ENCODE measurements around the gene ITGBL1. TPM values are rescaled to one million over a fixed set of nuclear protein-coding genes. Genes with fewer than 3 reads are reported as not detected.

Gene ITGBL1
- total and polyA plus RNA-seq, 8 donors: 0.53 to 36.6 (median 4.8) TPM; not detected in 1

GRCh38 chr13:101489643-101490405 is 37.3 kb downstream of the ITGBL1 start:
- no peaks in the 10 kb centered on the region for H3K4me1 ChIP-seq
- H3K27ac ChIP-seq: no peak overlapping the region
- DNase-seq: no peak
- 65 to 87% (median 86%) methylated on average over 3 of the region's 3 CpGs for WGBS, 5 donors
- H3K9me3 ChIP-seq: no peaks in the 10 kb centered on the region
- intact Hi-C loops (cut with DNase I; ENCODE audit: low total_unique reads): no loop called here
- no peaks in the 10 kb centered on the region for H3K27me3 ChIP-seq
- TF ChIP-seq EP300 (IDR thresholded peaks at IDR 0.05) (no peak), CTCF (IDR thresholded peaks at IDR 0.05) (no peak), POLR2AphosphoS5 (IDR thresholded peaks at IDR 0.05) (no peak), POLR2A (IDR thresholded peaks at IDR 0.05) (no peak)
- no peak overlapping the region for H3K4me3 ChIP-seq
- no peaks in the 10 kb centered on the region for H3K36me3 ChIP-seq

GRCh38 chr13:101490406-101491015 is 38.0 kb downstream of the ITGBL1 start:
- Histone ChIP-seq H3K9me3 (no peaks in the 10 kb centered on the region), H3K4me3 (no peak overlapping the region), H3K4me1 (no peaks in the 10 kb centered on the region), H3K36me3 (no peaks in the 10 kb centered on the region), H3K27ac (no peak overlapping the region), H3K27me3 (no peaks in the 10 kb centered on the region)
- intact Hi-C loops (cut with DNase I; ENCODE audit: low total_unique reads): no loop called here
- TF ChIP-seq POLR2A (IDR thresholded peaks at IDR 0.05): no peak
- no peak for DNase-seq

- no peaks in the 10 kb centered on the region for H3K9me3 ChIP-seq
These were observed 39.9 kb downstream of the ITGBL1 start for GRCh38 chr13:101492251-101492910.

GRCh38 chr13:101493541-101493940 is 41.1 kb downstream of the ITGBL1 start:
- no peak for TF ChIP-seq POLR2A (IDR thresholded peaks at IDR 0.05)
- no peak for TF ChIP-seq CTCF (IDR thresholded peaks at IDR 0.05)
- TF ChIP-seq POLR2AphosphoS5 (IDR thresholded peaks at IDR 0.05): no peak
- TF ChIP-seq EP300 (IDR thresholded peaks at IDR 0.05): no peak
- 61 to 76% (median 73%) methylated on average over 3 of the region's 3 CpGs for whole genome bisulfite sequencing, 5 donors
- Histone ChIP-seq H3K4me3 (no peak overlapping the region), H3K36me3 (no peaks in the 10 kb centered on the region), H3K27me3 (no peaks in the 10 kb centered on the region), H3K4me1 (no peaks in the 10 kb centered on the region), H3K27ac (no peak overlapping the region), H3K9me3 (no peaks in the 10 kb centered on the region)
- intact Hi-C loops (cut with DNase I; ENCODE audit: low total_unique reads): no loop called here
- no peak for DNase-seq

More at GRCh38 chr13:101492251-101492910, 39.9 kb downstream of the ITGBL1 start:
- TF ChIP-seq CTCF (IDR thresholded peaks at IDR 0.05): no peak
- no peak for TF ChIP-seq EP300 (IDR thresholded peaks at IDR 0.05)
- no peak for TF ChIP-seq POLR2AphosphoS5 (IDR thresholded peaks at IDR 0.05)
- no peak for TF ChIP-seq POLR2A (IDR thresholded peaks at IDR 0.05)
- Histone ChIP-seq H3K36me3 (no peaks in the 10 kb centered on the region), H3K27me3 (no peaks in the 10 kb centered on the region), H3K4me3 (no peak overlapping the region), H3K4me1 (no peaks in the 10 kb centered on the region), H3K27ac (no peak overlapping the region)
- 79 to 96% (median 94%) methylated on average over 3 of the region's 3 CpGs for WGBS, 5 donors
- DNase-seq: no peak
- intact Hi-C loops (cut with DNase I; ENCODE audit: low total_unique reads): no loop called here

Measured in stomach (tissue), 9 donors.